Endodermal cell (in vitro differentiated cells): ENCODE measurements around the gene TLCD1. TPM values are rescaled to one million over a fixed set of nuclear protein-coding genes. Genes with fewer than 3 reads are reported as not detected.

Source experiments
- DNase-seq: peaks from one replicate; pipeline ENCODE4 v3.0.0-alpha.2; 2017
- H3K27ac ChIP-seq: 2 replicates; pipeline ENCODE4 v1.5.1; 2013; ENCODE audit warnings: mild to moderate bottlenecking, low read depth, low read length, moderate library complexity
- H3K27me3 ChIP-seq: 2 replicates; pipeline ENCODE4 v1.6.1; 2013; ENCODE audit warnings: mild to moderate bottlenecking, low read length, moderate library complexity; ENCODE audit not compliant: insufficient read depth, control insufficient read depth, poor library complexity, severe bottlenecking
- H3K36me3 ChIP-seq: 2 replicates; pipeline ENCODE4 v1.7.0; 2013; ENCODE audit warnings: mild to moderate bottlenecking, low read length, moderate library complexity; ENCODE audit not compliant: control insufficient read depth, insufficient read depth
- H3K4me1 ChIP-seq: one replicate; pipeline ENCODE4 v1.7.0; 2013; ENCODE audit warnings: low read length; ENCODE audit not compliant: control insufficient read depth, insufficient read depth
- H3K4me3 ChIP-seq: 2 replicates; pipeline ENCODE4 v1.5.1; 2013; ENCODE audit warnings: mild to moderate bottlenecking, low read length, moderate library complexity
- H3K9ac ChIP-seq: 2 replicates; pipeline ENCODE4 v1.6.1; 2013; ENCODE audit warnings: mild to moderate bottlenecking, low read length, moderate library complexity; ENCODE audit not compliant: poor library complexity, severe bottlenecking; ENCODE audit errors: extremely low read depth
- H3K9me3 ChIP-seq: 2 replicates; pipeline ENCODE4 v1.6.1; 2013; ENCODE audit warnings: mild to moderate bottlenecking, low read length, moderate library complexity; ENCODE audit not compliant: control insufficient read depth
- H3K27ac Mint-ChIP-seq: 2 replicates; pipeline ENCODE4 v1.8.0; 2020; ENCODE audit warnings: mixed read lengths
- H3K27me3 Mint-ChIP-seq: 2 replicates; pipeline ENCODE4 v1.8.0; 2021; ENCODE audit warnings: mild to moderate bottlenecking, mixed read lengths; ENCODE audit not compliant: insufficient read depth
- H3K36me3 Mint-ChIP-seq: 2 replicates; pipeline ENCODE4 v1.8.0; 2020; ENCODE audit warnings: low read depth, mixed read lengths
- H3K4me1 Mint-ChIP-seq: 2 replicates; pipeline ENCODE4 v1.8.0; 2020; ENCODE audit warnings: mixed read lengths
- H3K4me3 Mint-ChIP-seq: 2 replicates; pipeline ENCODE4 v1.8.0; 2020; ENCODE audit warnings: mild to moderate bottlenecking, moderate library complexity, mixed read lengths
- H3K9me3 Mint-ChIP-seq: 2 replicates; pipeline ENCODE4 v1.8.0; 2020; ENCODE audit warnings: mild to moderate bottlenecking, mixed read lengths
- CTCF ChIP-seq: fragments of 200-600 bp; sonication (generic); conservative IDR thresholded peaks from 2 replicates; pipeline ENCODE4 v1.5.0; 2021; ENCODE audit warnings: antibody characterized with exemption, mild to moderate bottlenecking
- WGBS, 2 experiments: methylation state at CpG; one replicate each; pipeline versions ENCODE4 v1.1.5 to v1.1.7; 2013; ENCODE audit warnings: missing lambda C conversion rate in 2 of 2, mixed read lengths in 1 of 2; ENCODE audit not compliant: insufficient coverage in 1 of 2, insufficient read length in 1 of 2; 5-methylcytosine and 5-hydroxymethylcytosine counted together
- total RNA-seq, 2 donors: library from RNA; stranded (reverse); fragmentation: NEBNext Ultra II Directional in 1 of 2; extraction: Animal tissue kit (Norgen Biotek cat#: 25700) in 1 of 2; gene quantifications; 2 replicates in 1 of 2; 3 replicates in 1 of 2; pipeline ENCODE4 v1.2.1, GENCODE V29; 2021

Gene TLCD1
- total RNA-seq, 2 donors from 2014 or later, result 17.0 to 22.9 TPM

GRCh38 chr17:28744104-28744971, 18.3 kb upstream of the TLCD1 start:
- DNase-seq, result peak; percentile 95
- peaks cover 34% of the 10 kb centered on the region for H3K36me3 Mint-ChIP-seq
- TF ChIP-seq CTCF, result no peak
- Histone ChIP-seq H3K4me3 (peak overlapping the region; percentile 99), H3K4me1 (peaks cover 10% of the 10 kb centered on the region), H3K36me3 (peaks cover 42% of the 10 kb centered on the region), H3K27ac (peak overlapping the region; percentile 99), H3K9ac (peak overlapping the region; percentile 100), H3K9me3 (no peaks in the 10 kb centered on the region), H3K27me3 (no peaks in the 10 kb centered on the region)
- 0 to 1% methylated on average over 32 to 61 of the region's 61 CpGs for WGBS, 2 experiments
- peak overlapping the region; percentile 93 for H3K4me3 Mint-ChIP-seq
- no peaks in the 10 kb centered on the region for H3K9me3 Mint-ChIP-seq
- H3K4me1 Mint-ChIP-seq, result peaks cover 9% of the 10 kb centered on the region
- H3K27ac Mint-ChIP-seq, result peak overlapping the region; percentile 99
- H3K27me3 Mint-ChIP-seq, result no peaks in the 10 kb centered on the region

DNA sequence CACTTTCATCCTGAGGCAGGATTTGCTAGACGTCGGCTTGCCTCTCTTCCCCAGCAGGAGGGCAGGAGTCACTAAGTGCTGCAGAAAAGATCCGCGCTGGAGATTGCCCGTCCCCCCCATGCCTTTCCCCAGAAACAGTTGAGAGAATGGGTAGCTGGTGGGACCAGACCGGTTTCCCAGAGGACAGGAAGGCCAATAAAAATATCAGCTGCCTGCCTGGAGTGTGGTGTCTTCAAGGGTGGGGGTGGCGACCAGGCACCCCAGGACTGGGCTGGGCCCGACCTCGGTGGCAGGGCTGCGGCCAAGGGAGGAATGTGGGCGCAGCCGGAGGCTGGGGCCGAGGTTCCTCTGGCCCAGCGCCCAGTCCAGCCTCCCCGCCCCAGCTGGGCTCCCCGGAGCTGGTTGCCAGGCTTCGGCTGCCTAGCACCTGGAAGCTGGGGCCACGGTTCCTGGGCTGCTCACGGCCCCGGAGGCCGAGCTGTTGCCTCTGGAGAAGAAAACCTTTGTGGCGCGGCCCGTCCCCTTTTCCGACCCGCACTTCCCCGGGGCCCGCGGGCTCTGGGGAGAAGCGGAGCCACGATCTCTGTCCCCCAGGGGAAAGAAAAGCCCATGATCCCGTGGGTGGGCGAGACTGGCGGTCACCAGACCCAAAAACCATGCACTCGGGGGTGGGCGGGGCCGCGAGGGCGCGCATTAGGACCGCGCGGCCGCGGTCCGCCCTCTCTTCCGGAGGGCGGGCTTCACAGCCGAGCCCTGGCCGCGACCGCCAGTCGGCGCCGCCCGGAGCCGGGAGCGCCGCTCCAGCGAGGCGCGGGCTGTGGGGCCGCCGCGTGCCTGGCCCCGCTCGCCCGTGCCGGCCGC, 17.4 kb upstream of the TLCD1 start, which contains the start of gene TRAF4:
Gene TRAF4, plus strand, starts transcription at position 769 of the 861 bp plus-strand sequence. CDS start 102 bp downstream, outside the sequence.
- Mint-ChIP-seq H3K27me3 (no peaks in the 10 kb centered on the region), H3K27ac (peak within 1 kb of the TSS; percentile 99), H3K4me3 (peak within 1 kb of the TSS; percentile 93), H3K9me3 (no peaks in the 10 kb centered on the region), H3K4me1 (peaks cover 9% of the 10 kb centered on the region), H3K36me3 (peaks cover 33% of the 10 kb centered on the region)
- Histone ChIP-seq H3K4me3 (peak within 1 kb of the TSS; percentile 99), H3K27ac (peak within 1 kb of the TSS; percentile 99), H3K4me1 (peaks cover 10% of the 10 kb centered on the region), H3K9me3 (no peaks in the 10 kb centered on the region), H3K27me3 (no peaks in the 10 kb centered on the region), H3K36me3 (peaks cover 33% of the 10 kb centered on the region), H3K9ac (peak within 1 kb of the TSS; percentile 100)
- TF ChIP-seq CTCF, result peak; percentile 27
- peak; percentile 97 for DNase-seq
- WGBS, 2 experiments, result 0% methylated on average over 42 to 70 of the region's 70 CpGs
